ENCODE data around the gene SAFB. TPM values are rescaled to one million over a fixed set of nuclear protein-coding genes. Genes with fewer than 3 reads are reported as not detected.

The SAFB gene
- total and polyA plus RNA-seq, 2 of the 4 experiments (the other 2 are of a cell fraction) = 18.5 to 41.2 TPM

DNA sequence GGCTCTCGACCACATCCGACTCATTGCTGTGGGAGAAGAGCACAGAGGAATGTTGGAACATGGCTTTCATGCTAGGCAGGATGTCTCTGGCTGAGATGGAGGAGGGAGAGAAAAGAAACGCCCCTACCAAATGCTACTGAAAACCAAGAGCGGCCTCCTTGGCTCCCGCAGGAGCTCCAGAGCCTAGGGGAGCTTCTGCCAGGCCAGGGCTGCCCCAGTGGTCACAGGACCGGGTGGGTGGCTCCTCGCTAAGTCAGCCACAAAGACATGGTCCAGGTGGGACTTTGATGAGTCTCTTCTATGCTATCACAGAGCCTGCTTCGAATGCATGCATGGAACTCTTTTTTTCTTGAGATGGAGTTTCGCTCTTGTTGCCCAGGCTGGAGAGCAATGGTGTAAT is 90.3 kb downstream of the SAFB start:
- Histone ChIP-seq H4K91ac (ENCODE audit: insufficient read depth, low read depth, low read length) (no peak overlapping the region), H3K36me3 (ENCODE audit: control insufficient read depth, insufficient read depth, low read length) (peaks cover 51% of the 10 kb centered on the region), H3K27me3 (ENCODE audit: control insufficient read depth, insufficient read depth, low read length) (no peaks in the 10 kb centered on the region), H3K4me1 (ENCODE audit: control insufficient read depth, insufficient read depth, low read length) (peaks cover 4% of the 10 kb centered on the region), H3K9me3 (ENCODE audit: control insufficient read depth, insufficient read depth, low read length) (no peaks in the 10 kb centered on the region), H2BK120ac (ENCODE audit: low read depth, low read length) (no peak overlapping the region), H3K23ac (ENCODE audit: low read depth, low read length) (no peak overlapping the region), H4K20me1 (ENCODE audit: insufficient read depth, low read length) (peaks cover 53% of the 10 kb centered on the region), H3K9me1 (ENCODE audit: insufficient read depth, low read length) (peaks cover 9% of the 10 kb centered on the region), H2BK5ac (ENCODE audit: low read depth, low read length, poor library complexity, severe bottlenecking) (no peak overlapping the region), H3K56ac (ENCODE audit: extremely low read depth, insufficient read depth, low read length) (no peak overlapping the region), H3K4ac (ENCODE audit: low read depth, low read length) (no peak overlapping the region), H2AFZ (replicated peaks; ENCODE audit: low read length, poor library complexity) (no peak overlapping the region), H3K79me1 (ENCODE audit: low read depth in 1 of 2, low read length in 2 of 2) (peaks cover 13 to 54% of the 10 kb centered on the region in 2 experiments), H3K9ac (ENCODE audit: low read depth, low read length) (no peak overlapping the region), H2AK9ac (replicated peaks; ENCODE audit: low read depth, low read length, poor library complexity) (no peak overlapping the region), H4K5ac (ENCODE audit: low read depth, low read length) (no peak overlapping the region), H2BK15ac (ENCODE audit: low read depth, low read length) (no peak overlapping the region), H3K27ac (ENCODE audit: insufficient read depth, low read length) (no peak overlapping the region), H3K4me3 (ENCODE audit: insufficient read depth, low read depth, low read length) (no peak overlapping the region), H3K4me2 (ENCODE audit: low read depth, low read length) (no peak overlapping the region), H3K18ac (ENCODE audit: low read depth, low read length) (no peak overlapping the region), H4K8ac (ENCODE audit: low read depth in 2 of 2, low read length in 2 of 2) (no peak overlapping the region), H3K14ac (replicated peaks; ENCODE audit: low read depth, low read length) (no peak overlapping the region), H2BK20ac (ENCODE audit: low read depth, low read length) (no peak overlapping the region), H2AK5ac (ENCODE audit: low read depth, low read length) (no peak overlapping the region)
- dilution Hi-C loops (cut with HindIII; ENCODE audit: low sequenced_read_pairs, unreplicated experiment) = no loop called here
- 100% methylated on average over 1 of the region's 9 CpGs; no CpG with 5 or more reads in 1 of the 2 experiments for WGBS, 2 experiments (ENCODE audit: extremely low coverage in 2 of 2, insufficient read length in 1 of 2)
- no peak for TF ChIP-seq RAD21 (IDR thresholded peaks at IDR 0.05; ENCODE audit: low read length)
- no peak for TF ChIP-seq BHLHE40 (IDR thresholded peaks at IDR 0.05; ENCODE audit: low read depth, low read length)
- no peak for TF ChIP-seq USF2 (IDR thresholded peaks at IDR 0.05; ENCODE audit: low read depth, low read length)
- no peak for TF ChIP-seq RFX5 (IDR thresholded peaks at IDR 0.05; ENCODE audit: low read depth, low read length)
- no peak for TF ChIP-seq MAFK (IDR thresholded peaks at IDR 0.05; ENCODE audit: low read depth, low read length)
- no peak for TF ChIP-seq SMC3 (IDR thresholded peaks at IDR 0.05; ENCODE audit: low read depth, low read length)
- TF ChIP-seq MAZ (IDR thresholded peaks at IDR 0.05; ENCODE audit: borderline replicate concordance, low read depth, low read length) = no peak
- TF ChIP-seq CHD1 (IDR thresholded peaks at IDR 0.05; ENCODE audit: low read depth, low read length) = no peak
- TF ChIP-seq, protein P1, sequence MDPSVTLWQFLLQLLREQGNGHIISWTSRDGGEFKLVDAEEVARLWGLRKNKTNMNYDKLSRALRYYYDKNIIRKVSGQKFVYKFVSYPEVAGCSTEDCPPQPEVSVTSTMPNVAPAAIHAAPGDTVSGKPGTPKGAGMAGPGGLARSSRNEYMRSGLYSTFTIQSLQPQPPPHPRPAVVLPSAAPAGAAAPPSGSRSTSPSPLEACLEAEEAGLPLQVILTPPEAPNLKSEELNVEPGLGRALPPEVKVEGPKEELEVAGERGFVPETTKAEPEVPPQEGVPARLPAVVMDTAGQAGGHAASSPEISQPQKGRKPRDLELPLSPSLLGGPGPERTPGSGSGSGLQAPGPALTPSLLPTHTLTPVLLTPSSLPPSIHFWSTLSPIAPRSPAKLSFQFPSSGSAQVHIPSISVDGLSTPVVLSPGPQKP (IDR thresholded peaks at IDR 0.05; ENCODE audit: borderline replicate concordance, low read depth, low read length) = no peak
- no peak for TF ChIP-seq MXI1 (IDR thresholded peaks at IDR 0.05; ENCODE audit: borderline replicate concordance, low read depth, low read length)
- no TSS peak for BruUV-seq (replicated peaks)
- ChIA-PET CTCF (no interaction called here), POLR2A (ENCODE audit: unreplicated experiment) (no interaction called here)
- in situ Hi-C loops (cut with MboI; ENCODE audit: low sequenced_read_pairs) = no loop called here
- DNase-seq (no peak), ATAC-seq (ENCODE audit: low read depth) (no peak)
- intact Hi-C loops (cut with micrococcal nuclease) = no loop called here
